Stimulated activated CD8-positive, alpha-beta memory T cell treated with anti-CD3 and anti-CD28 coated beads, Interleukin-2, amount 100 ng/mL, for 48 hours (primary cell): Measurements from ENCODE around the gene POR.

ENCODE experiments used
- DNase-seq, 2 donors: peaks; one replicate each; pipeline ENCODE4 v3.0.0-alpha.2; 2020; ENCODE audit warnings: low read depth in 2 of 2

Gene POR

DNA sequence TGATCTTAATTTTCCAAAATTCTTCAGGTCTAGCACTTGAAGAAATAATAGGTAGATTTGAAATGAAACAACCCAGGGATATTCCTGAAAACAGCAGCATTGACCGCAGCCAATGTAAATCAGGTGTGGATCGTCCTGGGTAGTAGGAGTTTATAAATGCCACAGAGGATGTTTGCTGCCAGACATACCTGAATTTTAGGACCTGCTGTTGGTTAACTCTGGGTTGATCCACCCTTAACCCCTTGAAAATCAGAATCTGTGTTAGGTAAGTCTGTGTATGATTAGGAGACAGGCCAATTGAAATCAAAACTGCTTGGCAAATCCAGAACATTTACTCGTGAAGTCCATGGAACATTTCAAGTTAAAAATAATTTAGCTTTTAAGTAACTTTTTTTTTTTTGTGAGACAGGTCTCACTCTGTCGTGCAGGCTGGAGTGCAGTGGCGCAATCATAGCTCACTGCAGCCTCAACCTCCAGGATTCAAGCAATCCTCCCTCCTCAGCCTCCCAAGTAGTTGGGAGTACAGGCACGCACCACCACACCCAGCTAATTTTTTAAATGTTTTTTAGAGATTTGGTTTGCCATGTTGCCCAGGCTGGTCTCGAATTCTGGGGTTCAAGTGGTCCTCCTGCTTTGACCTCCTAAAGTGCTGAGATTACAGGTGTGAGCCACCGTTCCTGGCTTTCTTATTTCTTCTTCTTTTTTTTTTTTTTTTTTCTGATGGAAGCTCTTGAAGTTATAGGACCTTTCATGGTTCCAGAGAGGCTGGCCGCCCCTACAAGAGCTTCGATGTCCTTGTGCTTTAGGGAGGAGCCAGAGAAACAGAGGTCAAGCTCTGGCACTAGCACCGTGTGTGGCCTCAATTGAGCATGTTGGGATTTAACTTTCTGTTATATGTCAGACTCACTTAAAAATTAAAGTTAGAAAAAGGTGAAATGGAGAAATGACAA is 2.0 kb downstream of the POR start:
- no peak for DNase-seq

DNA sequence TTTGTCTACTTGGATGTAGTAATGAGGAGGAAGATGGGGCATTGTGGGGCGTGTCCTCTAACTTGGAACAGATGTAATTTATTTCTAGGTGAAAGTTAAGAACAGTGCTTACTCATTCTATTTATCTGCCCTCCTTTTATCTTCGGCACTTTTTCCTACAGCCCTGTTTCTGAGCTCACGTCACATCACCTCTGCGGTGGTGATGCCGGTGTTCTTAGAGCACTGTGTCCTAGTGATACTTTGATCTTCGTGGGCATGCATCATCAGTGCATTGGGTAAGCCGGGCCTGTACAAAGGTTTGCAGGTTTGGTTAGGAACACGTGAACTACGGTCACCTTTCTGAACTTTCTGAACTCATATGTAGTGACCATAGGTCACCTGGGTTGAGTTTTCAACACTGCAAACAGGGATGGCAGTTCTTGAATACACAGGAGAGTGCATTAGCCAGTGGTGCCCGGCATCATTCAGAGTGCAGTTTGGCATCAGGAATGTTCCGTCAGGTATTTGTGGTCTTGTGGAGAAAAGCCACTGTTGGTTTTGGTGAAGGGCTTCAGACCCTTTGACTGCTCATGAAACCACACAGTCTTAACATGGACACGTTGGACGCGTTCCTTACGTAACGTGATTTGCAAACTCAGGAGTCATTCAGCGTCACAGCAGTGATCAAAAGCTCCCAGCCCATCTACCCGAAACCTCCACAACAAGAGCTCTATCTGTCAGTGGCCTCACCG is 5.6 kb downstream of the POR start:
- DNase-seq = peak in 1 of 2 donors; percentile 17

DNA sequence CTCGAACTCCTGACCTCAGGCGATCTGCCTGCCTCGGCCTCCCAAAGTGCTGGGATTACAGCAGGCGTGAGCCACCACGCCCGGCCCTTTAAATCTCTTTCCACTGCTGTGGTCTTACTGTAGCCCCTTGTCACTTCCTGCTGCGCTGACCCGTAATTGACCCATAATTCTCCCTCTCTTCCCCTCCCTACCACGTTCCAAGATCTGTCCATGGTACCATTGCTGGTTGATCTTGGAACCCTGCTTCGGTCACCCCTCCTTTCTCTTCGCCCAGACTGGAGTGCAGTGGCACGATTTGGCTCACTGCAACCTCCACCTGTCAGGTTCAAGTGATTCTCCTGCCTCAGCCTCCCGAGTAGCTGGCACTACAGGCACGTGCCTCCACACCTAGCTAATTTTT is 6.5 kb downstream of the POR start:
- no peak for DNase-seq

DNA sequence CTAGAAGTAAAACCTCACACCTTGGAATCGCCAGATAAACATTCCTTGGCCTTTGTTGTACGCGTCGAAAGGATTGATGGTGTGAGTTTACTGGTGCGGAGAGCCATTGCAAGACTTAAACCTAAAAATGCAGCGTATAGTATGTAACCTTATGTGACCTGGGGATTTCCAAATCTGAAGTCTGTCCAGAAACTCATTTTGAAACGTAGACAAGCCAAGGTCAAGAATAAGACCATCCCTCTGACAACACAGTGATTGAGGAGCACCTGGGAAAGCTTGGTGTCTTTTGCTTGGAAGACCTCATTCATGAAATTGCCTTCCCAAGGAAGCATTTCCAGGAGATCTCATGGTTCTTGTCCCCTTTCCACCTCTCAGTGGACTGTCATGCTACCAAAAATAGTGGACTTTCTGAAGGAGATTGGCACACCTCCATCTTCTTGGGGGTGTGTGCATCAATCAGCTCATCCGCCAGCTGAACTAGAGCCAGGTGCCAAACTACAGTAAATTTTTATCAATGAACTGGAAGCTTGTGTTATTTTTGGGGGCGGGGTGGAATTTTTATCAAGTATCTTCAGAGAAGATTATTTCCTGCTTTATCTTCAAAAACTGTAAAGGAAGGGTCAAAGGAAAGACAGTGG is 8.1 kb downstream of the POR start:
- no peak for DNase-seq

DNA sequence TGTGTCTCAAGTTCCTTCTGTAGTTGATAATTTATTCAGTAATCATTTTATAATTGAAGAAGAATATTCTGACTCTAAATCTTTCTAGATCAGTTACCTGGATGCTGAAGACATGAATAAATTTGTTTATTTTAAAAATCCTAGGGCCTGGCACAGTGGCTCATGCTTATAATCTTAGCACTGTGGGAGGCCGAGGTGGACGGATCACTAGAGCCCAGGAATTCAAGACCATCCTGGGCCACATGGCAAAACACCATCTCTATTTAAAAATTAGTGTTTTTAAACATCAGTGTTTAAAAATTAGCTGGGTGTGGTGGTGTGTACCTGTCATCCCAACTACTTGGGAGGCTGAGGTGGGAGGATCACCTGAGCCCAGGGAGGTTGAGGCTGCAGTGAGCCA is 9.3 kb downstream of the POR start:
- DNase-seq = no peak

DNA sequence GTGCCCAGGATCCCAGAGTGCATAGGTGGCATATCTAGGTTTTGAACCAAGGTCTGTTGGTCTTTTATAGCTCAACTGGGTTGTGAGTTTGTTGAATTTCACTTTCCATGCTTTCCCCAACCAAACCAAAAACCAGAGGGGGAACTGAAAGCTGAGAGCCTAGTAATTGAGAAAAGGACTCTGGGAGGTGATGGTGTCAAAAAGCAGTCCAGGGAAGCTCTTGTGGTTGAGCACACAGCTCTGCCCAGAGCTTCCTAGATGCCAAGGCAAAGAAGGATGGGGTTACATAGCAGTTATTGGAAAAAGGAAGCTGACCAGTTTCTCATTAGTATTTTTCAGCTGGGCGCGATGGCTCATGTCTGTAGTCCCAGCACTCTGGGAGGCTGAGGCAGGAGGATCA is 9.9 kb downstream of the POR start:
- no peak for DNase-seq

DNA sequence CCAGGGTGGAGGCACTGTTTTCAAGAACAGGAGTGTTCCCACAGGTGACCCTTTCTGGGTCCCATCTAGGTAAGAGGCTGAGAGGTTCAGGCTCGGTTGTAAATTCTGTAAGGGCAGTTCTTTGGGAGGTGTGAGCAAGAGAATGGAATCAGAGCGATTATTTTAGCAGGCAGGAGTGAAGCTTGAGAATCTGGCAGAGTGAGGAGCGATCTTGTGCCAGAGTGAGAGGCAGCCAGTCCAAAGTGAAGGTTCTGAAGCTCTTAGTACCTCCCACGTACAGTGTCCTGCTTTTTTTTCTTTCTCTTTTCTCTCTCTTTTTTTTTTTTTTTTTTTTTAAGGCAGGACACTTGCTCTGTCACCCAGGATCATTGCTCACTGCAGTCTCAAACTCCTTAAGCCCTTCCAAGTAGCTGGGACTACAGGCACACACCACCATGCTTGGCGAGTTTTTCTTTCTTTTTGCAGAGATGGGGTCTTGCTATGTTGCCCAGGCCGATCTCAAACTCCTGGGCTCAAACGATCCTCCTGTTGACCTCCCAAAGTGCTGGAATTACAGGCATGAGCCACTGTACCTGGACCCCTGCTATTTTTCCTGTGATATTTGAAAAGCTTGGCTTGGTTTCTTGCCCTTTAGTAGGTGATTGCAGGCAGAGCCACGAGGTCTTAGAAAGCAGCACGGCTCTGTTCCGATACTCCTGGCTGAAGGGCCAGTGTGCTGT is 10.9 kb downstream of the POR start:
- DNase-seq = no peak

DNA sequence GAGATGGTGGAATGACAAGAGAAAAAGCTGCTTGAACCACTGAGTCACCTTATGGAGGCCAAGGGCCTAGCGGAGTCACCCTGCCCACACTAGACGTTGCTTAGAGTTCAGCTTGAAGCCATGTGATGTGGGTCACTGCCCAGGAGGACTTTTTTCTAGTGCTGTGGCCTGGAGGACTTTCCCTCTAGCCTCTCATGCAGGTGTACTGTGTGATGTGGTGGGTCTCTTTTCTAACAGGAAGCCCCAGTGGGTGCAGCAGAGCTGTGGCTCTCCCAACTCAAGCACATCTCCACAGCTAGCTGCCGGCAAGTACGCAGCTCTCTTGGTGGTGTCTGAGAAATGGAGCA is 13.6 kb downstream of the POR start:
- DNase-seq = no peak

DNA sequence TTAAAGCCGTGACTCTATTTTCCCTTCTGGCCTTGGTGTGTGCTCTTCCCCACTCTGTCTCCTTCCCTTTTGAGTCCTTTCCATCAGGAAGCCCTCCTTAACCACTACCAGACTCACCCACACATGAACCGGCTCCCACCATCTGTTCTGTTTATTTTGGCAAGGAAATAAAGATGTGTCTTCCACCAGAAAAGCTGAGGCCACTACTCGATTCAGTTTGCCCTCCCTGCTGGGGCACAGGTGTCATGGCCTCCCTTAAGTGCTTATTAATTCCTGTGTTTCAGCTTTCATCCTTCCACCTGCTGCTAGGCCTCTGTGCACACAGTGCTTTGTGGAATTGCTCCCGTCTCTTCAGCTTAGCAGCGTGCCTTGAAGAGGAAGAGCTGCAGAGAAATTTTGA is 16.7 kb downstream of the POR start:
- DNase-seq = no peak

DNA sequence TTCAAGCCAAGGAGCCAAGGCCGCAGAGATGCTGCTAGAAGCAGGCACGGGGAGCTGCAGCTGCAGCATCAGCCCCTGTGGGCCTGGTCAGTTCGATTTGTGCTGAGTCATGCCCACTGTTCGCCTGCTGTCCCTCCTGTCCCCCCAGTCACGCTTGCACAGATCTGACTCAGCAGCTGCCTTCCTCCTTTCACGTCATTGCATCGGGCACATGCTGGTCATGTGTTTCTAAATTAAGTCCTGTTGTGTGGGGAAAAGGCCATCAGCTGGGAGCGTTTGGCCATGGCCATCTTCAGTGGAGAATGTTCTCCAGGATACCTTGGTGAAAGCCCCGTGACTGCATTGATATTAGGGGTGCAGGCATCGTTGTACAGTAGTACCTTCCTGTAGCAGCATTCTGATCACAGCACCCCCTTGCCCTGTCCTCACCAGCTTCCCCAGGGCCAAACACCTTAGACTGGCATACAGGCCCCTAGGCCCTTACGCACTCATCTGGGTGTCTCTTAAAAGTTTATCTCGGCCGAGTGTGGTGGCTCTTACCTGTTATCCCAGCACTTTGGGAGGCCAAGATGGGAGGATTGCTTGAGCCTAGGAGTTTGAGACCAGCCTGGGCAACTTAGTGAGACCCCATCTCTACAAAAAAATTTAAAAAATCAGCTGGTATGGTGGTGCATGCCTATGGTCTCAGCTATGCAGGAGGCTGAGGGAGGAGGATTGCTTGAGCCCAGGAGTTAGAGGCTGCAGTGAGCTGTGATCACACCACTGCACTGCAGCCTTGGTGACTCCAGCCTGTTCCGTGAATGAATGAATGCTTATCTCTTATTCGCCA is 23.2 kb downstream of the POR start:
- no peak for DNase-seq

DNA sequence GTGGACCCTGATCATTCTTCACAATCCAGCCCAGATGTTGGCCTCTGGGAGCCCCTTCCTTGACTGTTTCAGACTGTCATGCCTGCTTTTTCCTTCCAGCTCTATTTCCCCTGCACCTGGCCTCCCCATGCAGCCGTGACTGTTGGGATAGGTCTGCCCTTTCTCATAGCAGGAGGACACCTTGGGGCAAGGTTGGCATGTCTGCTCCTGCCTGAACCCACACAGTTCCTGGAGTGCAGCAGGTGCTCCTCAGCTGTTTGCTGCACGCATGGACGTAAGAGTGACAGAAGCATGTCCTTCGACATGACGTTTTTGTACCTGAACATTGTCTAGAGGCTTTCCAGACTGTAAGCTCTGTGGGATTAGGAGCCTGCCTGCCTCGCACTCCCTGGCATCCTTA is 24.0 kb downstream of the POR start:
- no peak for DNase-seq

DNA sequence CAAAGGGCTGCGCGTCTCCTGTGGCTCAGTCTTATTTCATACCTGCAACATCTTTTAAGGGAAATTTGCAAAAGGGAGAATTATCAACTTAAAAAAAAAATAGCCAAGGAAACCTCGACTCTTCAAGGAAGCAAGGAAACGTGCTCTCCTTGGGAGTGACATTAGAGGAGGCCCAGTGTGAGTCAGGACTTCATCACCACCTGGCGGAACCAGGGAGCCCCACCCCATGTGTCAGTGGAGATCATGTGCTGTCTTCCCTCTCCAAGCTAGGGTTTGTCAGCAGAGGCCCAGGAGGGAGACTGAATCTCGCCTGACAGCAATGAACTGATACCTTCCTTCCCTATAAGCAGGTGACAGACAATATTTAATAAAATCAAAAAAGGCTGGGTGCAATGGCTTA is 28.9 kb downstream of the POR start:
- no peak for DNase-seq

DNA sequence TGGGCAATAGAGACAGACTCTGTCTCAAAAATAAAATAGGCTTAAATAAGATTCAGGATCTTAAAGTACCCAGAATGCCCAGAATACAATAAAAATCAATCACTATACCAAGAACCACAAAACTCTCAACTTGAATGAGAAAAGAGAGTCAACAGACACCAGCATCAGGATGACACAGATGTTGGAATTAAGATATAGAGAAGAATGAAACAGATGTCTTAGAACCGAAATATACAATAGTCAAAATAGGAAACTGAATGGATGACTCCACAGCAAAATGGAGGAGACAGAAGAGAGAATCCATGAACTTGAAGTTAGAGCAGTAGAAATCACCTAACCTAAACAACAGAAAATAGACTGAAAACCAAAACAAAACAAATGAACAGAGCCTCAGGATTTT is 29.6 kb downstream of the POR start:
- no peak for DNase-seq

DNA sequence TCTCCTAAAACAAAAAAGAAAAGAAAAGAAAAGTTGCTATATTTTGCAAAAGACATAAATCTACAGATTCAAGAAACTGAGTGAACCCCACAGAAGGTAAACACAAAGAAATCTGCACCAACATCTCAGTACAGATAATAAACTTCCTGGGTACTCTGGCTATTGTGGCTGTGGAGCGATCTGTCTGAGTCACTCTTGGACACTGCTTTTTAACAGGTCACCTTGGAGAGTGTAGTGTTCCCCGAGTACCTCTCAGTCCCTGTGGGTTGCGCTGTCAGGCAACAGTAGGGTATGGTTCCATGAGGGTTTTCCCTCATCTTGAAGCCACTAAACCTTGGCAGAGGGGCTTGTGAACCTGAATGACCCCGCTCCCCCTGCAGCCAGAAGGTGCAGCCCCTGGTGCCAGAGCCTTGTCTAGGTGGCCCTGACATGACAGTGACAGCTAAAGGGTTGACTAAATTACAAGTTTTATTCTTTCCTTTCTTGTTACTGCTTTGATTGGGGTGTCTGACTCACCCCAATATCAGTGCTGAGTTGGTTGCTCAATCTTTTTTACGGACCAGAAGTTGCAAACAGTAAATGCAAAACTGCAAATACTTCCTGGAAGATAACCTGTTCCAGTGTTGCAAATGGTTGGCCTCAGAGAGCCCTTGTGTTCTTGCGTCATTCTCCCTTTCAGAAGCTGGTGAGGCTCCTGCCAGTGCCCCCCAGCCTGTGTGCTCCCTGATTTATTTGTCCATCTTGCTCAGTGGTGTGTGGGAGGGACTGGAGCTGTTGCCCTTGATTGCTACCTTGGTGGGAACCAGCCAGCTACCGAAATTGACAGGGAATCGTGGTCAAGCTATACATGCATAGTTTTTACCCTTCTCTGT is 30.6 kb downstream of the POR start:
- no peak for DNase-seq

DNA sequence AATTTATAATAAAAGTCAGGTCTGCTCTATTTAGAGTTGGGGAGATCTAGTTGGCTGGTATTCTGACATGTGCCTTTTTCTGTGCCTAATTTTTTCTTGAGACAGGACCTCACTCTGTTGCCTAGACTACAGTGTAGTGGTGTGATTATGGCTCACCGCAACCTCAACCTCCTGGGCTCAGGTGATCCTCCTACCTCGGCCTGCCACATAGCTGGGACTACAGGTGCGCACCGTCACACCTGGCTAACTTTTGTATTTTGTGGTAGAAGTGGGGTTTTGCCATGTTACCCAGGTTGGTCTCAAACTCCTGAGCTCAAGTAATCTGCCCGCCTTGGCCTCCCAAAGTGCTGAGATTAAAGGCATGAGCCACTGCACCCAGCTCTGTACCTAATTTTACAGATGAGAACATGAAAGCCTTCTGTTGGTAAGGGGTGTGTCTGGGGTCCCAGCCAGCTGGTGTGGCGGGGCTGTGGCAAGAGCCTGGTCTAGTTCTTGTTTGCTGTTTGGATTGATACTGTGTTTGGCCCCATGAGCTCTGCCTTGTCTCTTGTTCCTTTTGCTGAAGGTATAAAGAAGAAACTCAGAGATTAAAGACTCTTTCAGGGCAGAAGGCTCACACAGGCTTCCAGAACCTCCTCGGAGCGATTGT is 31.4 kb downstream of the POR start:
- DNase-seq = no peak

DNA sequence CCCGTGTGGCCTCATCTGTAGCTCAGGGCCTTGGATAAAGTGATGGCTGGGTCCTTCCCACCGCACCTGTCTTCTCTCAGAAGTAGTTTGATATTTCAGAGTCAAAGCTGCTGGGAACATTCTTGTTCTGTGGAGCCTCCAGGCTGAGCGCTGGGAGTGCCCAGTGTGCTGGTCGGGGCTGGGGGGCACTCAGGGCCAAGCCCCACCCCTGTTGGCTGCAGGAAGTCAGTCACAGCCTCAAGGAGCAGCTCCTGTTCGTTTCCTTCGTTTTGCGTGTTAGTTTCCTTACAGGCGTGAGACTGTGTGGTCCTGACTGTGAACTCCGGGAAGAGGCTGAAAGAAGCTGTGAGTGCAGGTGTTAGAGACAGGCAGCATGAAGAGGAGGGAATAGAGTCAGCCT is 33.2 kb downstream of the POR start:
- DNase-seq = no peak

DNA sequence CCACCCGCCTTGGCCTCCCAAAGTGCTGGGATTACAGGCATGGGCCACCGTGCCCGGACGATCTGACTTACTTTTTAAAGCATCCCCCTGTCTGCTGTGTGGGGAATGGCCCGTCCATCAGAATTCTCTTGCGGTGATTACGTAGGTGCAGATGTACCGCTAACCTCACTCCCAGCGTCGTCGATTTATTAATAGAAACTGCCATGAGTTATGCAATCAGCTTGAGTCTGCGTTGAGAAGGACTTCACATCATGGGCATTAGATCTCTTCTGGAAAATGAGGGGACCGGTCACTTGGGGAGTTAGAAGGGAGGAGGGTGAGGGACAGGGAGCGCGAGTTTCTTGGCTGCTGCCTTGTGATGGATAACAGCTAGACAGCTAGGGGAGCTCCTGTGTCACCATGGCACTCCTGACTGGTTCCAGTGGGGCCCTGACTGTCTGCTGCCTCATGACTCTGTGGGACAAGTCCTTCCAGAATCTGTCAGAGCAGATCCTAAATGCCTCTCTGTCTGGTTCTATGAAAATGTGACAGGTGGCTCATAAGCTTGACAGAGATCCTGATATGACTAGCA is 35.2 kb downstream of the POR start:
- DNase-seq = no peak

DNA sequence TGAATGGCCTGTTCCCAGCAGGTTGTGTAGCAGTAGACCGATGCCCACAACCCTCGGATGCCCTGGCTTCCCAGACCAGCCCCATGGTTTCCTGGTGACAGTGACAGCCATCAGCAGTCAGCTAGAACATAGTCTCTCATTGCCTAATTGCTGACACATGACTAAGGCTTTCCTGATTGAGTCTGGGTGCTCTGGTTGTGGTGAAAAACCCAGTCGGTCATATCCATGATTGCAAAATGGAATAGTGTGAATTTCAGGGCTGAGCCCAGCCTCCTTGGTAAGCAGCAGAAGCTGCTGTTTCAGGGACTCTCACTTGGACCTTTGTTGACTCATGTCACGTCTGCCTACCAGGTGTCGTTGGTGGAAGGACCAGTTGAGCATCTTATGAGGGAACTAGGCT is 36.6 kb downstream of the POR start:
- no peak for DNase-seq

DNA sequence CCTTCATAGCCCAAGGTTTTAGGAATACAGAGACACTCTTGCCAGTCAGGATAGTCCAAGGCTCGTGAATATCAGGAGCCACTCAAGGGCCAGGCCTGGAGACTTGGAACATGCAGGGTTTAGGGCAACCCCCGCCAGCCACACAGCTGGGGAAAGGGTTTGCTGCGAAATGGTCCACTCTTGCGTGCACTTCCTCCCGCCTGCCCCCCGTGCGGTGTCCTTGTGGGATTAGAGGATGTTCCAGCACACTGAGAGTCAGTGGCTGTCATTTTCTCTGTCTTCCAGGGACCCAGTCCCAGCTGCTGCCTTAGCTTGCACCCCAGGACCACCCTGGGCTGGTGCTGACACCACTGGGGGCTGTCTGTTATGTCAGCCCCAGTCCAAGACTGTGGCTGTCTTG is 38.5 kb downstream of the POR start:
- DNase-seq = no peak
